GM23338 (cell line): ENCODE measurements around the gene CNN3.

Experiments
- CREB1 ChIP-seq: fragments of 250-450 bp; sonication (Bioruptor Pico); IDR thresholded peaks from 2 replicates; pipeline ENCODE4 v1.5.0; 2020; ENCODE audit warnings: low read depth, mild to moderate bottlenecking, moderate library complexity
- EZH2 ChIP-seq: fragments of 200-600 bp; sonication (generic); IDR thresholded peaks from one replicate; pipeline ENCODE4 v1.8.0; 2017; ENCODE audit warnings: antibody characterized with exemption, mild to moderate bottlenecking, low read depth; ENCODE audit not compliant: unreplicated experiment
- EZH2phosphoT487 ChIP-seq: fragments of 200-600 bp; sonication (generic); IDR thresholded peaks from one replicate; pipeline ENCODE4 v1.8.1; 2018; ENCODE audit warnings: antibody characterized with exemption; ENCODE audit not compliant: unreplicated experiment
- JUNB ChIP-seq: IDR thresholded peaks from one replicate; pipeline ENCODE4 v1.6.1; 2016; ENCODE audit warnings: antibody characterized with exemption; ENCODE audit not compliant: unreplicated experiment
- NANOG ChIP-seq: IDR thresholded peaks from 2 replicates; pipeline ENCODE4 v1.6.1; 2016; ENCODE audit warnings: antibody characterized with exemption, borderline replicate concordance
- POLR2AphosphoS5 ChIP-seq: IDR thresholded peaks from 2 replicates; pipeline ENCODE4 v1.6.1; 2016; ENCODE audit warnings: antibody characterized with exemption, low read depth
- REST ChIP-seq: IDR thresholded peaks from one replicate; pipeline ENCODE4 v1.6.1; 2018; ENCODE audit warnings: antibody characterized with exemption; ENCODE audit not compliant: unreplicated experiment
- ZNF114 ChIP-seq: fragments of 250-450 bp; sonication (Bioruptor Pico); IDR thresholded peaks from 2 replicates; pipeline ENCODE4 v1.5.0; 2020; ENCODE audit warnings: mild to moderate bottlenecking, moderate library complexity
- TF ChIP-seq, protein P1 (sequence below), 2 experiments: fragments of 200-600 bp in 1 of 2; sonication (generic) in 1 of 2; conservative IDR thresholded peaks; 2 replicates each; pipeline versions ENCODE4 v1.5.1 to v1.6.1; 2016 to 2017; ENCODE audit warnings: antibody characterized with exemption in 2 of 2, low read depth in 2 of 2, mild to moderate bottlenecking in 2 of 2, moderate library complexity in 1 of 2
- TF ChIP-seq, protein P2 (sequence below): fragments of 250-450 bp; sonication (Bioruptor Pico); IDR thresholded peaks from 2 replicates; pipeline ENCODE4 v1.5.0; 2020; ENCODE audit warnings: mild to moderate bottlenecking, moderate library complexity

DNA sequence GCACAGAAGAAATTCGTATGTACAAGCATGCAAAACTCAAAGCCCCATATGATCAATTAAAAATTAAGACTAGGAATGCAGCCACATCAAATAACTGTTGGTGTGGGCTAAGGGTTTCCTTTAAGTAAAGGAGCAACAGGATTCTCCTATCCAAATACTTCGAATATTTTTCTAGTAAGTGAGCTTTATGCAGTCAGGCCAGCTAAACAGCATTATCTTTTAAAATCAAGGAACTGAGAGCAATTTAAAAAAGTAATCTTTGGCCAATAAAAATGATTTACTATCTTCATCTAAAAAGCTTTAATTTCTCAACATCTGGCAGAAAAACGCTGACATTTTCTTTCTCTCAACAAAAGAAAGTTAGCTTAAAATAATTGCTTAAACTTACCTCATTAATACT is 19.8 kb downstream of the CNN3 start:
- TF ChIP-seq, protein P1, sequence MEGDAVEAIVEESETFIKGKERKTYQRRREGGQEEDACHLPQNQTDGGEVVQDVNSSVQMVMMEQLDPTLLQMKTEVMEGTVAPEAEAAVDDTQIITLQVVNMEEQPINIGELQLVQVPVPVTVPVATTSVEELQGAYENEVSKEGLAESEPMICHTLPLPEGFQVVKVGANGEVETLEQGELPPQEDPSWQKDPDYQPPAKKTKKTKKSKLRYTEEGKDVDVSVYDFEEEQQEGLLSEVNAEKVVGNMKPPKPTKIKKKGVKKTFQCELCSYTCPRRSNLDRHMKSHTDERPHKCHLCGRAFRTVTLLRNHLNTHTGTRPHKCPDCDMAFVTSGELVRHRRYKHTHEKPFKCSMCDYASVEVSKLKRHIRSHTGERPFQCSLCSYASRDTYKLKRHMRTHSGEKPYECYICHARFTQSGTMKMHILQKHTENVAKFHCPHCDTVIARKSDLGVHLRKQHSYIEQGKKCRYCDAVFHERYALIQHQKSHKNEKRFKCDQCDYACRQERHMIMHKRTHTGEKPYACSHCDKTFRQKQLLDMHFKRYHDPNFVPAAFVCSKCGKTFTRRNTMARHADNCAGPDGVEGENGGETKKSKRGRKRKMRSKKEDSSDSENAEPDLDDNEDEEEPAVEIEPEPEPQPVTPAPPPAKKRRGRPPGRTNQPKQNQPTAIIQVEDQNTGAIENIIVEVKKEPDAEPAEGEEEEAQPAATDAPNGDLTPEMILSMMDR (conservative IDR thresholded peaks at IDR 0.05; ENCODE audit: low read depth in 2 of 2), result no peak
- no peak for TF ChIP-seq EZH2phosphoT487
- TF ChIP-seq, protein P2, sequence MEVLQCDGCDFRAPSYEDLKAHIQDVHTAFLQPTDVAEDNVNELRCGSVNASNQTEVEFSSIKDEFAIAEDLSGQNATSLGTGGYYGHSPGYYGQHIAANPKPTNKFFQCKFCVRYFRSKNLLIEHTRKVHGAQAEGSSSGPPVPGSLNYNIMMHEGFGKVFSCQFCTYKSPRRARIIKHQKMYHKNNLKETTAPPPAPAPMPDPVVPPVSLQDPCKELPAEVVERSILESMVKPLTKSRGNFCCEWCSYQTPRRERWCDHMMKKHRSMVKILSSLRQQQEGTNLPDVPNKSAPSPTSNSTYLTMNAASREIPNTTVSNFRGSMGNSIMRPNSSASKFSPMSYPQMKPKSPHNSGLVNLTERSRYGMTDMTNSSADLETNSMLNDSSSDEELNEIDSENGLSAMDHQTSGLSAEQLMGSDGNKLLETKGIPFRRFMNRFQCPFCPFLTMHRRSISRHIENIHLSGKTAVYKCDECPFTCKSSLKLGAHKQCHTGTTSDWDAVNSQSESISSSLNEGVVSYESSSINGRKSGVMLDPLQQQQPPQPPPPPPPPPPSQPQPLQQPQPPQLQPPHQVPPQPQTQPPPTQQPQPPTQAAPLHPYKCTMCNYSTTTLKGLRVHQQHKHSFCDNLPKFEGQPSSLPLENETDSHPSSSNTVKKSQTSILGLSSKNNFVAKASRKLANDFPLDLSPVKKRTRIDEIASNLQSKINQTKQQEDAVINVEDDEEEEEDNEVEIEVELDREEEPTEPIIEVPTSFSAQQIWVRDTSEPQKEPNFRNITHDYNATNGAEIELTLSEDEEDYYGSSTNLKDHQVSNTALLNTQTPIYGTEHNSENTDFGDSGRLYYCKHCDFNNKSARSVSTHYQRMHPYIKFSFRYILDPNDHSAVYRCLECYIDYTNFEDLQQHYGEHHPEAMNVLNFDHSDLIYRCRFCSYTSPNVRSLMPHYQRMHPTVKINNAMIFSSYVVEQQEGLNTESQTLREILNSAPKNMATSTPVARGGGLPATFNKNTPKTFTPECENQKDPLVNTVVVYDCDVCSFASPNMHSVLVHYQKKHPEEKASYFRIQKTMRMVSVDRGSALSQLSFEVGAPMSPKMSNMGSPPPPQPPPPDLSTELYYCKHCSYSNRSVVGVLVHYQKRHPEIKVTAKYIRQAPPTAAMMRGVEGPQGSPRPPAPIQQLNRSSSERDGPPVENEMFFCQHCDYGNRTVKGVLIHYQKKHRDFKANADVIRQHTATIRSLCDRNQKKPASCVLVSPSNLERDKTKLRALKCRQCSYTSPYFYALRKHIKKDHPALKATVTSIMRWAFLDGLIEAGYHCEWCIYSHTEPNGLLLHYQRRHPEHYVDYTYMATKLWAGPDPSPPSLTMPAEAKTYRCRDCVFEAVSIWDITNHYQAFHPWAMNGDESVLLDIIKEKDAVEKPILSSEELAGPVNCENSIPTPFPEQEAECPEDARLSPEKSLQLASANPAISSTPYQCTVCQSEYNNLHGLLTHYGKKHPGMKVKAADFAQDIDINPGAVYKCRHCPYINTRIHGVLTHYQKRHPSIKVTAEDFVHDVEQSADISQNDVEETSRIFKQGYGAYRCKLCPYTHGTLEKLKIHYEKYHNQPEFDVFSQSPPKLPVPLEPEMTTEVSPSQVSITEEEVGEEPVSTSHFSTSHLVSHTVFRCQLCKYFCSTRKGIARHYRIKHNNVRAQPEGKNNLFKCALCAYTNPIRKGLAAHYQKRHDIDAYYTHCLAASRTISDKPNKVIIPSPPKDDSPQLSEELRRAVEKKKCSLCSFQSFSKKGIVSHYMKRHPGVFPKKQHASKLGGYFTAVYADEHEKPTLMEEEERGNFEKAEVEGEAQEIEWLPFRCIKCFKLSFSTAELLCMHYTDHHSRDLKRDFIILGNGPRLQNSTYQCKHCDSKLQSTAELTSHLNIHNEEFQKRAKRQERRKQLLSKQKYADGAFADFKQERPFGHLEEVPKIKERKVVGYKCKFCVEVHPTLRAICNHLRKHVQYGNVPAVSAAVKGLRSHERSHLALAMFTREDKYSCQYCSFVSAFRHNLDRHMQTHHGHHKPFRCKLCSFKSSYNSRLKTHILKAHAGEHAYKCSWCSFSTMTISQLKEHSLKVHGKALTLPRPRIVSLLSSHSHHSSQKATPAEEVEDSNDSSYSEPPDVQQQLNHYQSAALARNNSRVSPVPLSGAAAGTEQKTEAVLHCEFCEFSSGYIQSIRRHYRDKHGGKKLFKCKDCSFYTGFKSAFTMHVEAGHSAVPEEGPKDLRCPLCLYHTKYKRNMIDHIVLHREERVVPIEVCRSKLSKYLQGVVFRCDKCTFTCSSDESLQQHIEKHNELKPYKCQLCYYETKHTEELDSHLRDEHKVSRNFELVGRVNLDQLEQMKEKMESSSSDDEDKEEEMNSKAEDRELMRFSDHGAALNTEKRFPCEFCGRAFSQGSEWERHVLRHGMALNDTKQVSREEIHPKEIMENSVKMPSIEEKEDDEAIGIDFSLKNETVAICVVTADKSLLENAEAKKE, result no peak
- no peak for TF ChIP-seq REST
- TF ChIP-seq EZH2, result no peak
- no peak for TF ChIP-seq POLR2AphosphoS5
- no peak for TF ChIP-seq ZNF114
- TF ChIP-seq JUNB, result no peak
- no peak for TF ChIP-seq CREB1
- TF ChIP-seq NANOG, result no peak
